Measurements from ENCODE around the gene TBC1D12.

GRCh38 chr10:94357193-94357592, 45.1 kb upstream of the TBC1D12 start:
- TF ChIP-seq CTCF (IDR thresholded peaks at IDR 0.05), result no peak
- no peak for TF ChIP-seq POLR2A (IDR thresholded peaks at IDR 0.05)

All from testis (tissue), 2 donors.